Effector CD8-positive, alpha-beta T cell (primary cell): ENCODE data around the gene USP15.

Experiments used
- DNase-seq: peaks from one replicate; lab custom pipeline; 2025; lab: John Stamatoyannopoulos, UW

USP15 gene

GRCh38 chr12:62279961-62280360, 19.8 kb downstream of the USP15 start:
- DNase-seq: no peak

DNA sequence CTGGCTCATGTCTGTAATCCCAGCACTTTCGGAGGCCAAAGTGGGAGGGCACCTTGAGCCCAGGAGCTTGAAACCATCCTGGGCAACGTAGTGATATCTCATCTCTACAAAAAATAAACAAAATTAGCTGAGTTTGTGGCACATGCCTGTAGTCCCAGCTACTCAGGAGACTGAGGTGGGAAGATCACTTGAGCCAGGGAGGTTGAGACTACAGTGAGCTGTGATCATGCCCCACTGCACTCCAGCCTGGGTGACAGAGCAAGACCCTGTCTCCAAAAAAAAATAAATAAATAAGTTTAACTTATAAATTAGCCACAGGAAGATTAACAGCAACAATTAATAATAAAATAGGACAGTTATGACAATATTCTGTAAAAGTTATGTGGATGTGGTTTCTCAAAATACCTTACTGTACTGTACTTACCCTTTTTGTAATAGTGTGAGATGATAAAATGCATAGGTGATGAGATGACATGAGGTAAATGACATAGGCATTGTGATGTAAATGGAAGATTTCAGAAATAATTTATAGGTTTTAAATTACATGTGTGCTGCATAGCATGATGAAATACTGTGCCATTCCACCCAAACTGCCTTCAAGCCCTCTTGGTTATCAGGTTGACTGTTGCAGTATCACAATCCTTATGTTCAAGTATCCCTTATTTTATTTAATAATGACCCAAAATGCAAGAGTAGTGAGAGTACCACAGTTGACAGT, 22.0 kb downstream of the USP15 start:
- no peak for DNase-seq

GRCh38 chr12:62284749-62285148, 24.5 kb downstream of the USP15 start:
- no peak for DNase-seq

GRCh38 chr12:62285284-62285683, 25.1 kb downstream of the USP15 start:
- DNase-seq: no peak

GRCh38 chr12:62288328-62288727, 28.1 kb downstream of the USP15 start:
- no peak for DNase-seq

DNA sequence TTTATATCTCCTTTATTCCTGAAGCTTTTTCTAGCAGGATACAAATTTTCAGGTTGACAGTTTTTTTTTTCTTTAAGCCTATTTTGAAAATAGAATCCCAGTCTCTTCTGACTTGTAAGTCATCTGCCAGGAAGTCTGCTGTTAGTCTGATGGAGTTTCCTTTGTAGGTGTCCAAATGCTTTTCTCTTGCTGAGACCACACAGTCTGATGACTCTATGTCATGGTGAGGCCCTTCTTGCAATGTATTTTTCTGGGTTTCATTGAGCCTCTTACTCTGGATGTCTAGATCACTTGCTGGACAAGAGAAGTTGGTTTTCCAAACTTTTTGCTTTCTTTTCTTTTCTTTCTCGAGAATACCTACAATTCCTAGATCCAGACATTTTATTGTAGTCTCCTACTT, 30.6 kb downstream of the USP15 start:
- DNase-seq: no peak

- DNase-seq: no peak
Observed at GRCh38 chr12:62291864-62292760, 31.9 kb downstream of the USP15 start.

GRCh38 chr12:62292761-62293344, 32.6 kb downstream of the USP15 start:
- no peak for DNase-seq

- DNase-seq: no peak
Observed at GRCh38 chr12:62294378-62294777, 34.2 kb downstream of the USP15 start.

GRCh38 chr12:62296001-62296400, 35.8 kb downstream of the USP15 start:
- DNase-seq: no peak

DNA sequence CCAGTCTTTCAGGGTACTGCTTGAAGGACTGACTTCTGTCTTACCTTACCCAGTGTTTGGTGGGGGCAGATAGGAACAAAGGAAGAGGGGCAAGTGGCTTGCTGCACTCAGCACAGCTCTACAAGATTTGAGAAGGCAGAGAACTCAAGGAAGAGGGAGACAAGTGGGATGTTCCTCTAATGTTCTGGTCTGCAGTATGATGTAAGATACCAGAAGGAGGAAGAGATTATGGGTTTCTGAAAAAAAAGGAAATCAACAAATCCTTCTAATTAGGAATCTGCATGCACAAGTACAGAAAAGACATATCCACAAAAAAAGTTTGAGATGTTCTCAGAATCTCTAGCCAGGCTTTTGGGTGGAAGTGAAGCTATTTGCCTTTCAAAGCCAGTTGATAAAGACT, 37.1 kb downstream of the USP15 start:
- DNase-seq: no peak

DNA sequence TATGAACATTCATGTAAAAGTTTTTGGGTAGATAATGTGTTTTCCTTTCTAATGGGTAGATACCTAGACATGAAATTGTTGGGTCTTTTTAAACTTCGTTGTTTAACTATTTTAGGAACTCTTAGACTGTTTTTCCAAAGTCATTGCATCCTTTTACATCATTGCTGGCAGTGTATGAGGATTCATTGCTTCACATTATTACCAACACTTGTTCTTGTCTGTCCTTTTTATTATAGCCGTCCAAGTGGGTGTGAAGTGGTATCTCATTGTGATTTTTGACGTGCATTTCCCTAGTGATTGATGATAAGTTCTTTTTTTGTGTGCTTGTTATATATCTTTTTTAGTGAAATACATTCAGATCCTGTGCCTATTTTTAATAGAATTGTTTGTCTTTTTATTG, 39.4 kb downstream of the USP15 start:
- no peak for DNase-seq

- no peak for DNase-seq
Observed at GRCh38 chr12:62301080-62301798, 41.0 kb downstream of the USP15 start.

- DNase-seq: no peak
Observed at GRCh38 chr12:62301799-62302133, 41.6 kb downstream of the USP15 start.

DNA sequence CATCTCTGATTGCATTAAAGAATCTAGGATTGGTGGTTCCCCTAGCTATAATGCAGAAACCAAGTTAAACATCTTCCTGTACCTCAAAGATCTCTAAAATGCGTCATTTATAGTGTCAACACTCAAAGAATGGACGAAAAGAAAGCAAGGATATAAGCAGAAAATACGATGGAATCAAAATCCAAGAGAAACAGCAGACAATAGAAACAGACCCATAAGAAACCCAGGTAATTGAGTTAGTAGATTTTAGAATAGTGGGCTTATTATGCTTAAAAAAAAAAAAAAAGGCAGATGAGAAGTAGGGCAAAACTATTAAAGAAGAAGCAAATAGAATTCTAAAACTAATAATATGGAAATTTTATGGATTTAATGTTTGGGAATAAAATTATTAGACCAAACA, 44.4 kb downstream of the USP15 start:
- no peak for DNase-seq

DNA sequence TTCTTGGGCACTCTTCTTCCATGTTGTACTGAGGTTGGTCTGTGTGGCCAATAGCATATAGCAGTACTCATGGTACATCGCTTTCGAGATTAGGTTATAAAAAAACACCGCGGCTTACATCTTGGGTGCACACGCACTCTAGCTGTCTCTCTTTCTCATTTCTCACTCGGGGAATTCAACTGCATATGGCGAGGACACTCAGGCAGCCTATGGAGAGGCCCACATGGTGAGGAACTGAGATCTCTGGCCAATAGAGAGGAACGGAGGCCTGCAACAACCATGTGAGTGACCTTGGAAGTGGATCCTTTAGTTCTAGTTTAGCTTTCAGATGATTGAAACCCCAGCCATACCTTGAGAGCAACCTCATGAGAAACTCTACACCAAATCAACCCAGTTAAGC, 45.6 kb downstream of the USP15 start:
- no peak for DNase-seq

DNA sequence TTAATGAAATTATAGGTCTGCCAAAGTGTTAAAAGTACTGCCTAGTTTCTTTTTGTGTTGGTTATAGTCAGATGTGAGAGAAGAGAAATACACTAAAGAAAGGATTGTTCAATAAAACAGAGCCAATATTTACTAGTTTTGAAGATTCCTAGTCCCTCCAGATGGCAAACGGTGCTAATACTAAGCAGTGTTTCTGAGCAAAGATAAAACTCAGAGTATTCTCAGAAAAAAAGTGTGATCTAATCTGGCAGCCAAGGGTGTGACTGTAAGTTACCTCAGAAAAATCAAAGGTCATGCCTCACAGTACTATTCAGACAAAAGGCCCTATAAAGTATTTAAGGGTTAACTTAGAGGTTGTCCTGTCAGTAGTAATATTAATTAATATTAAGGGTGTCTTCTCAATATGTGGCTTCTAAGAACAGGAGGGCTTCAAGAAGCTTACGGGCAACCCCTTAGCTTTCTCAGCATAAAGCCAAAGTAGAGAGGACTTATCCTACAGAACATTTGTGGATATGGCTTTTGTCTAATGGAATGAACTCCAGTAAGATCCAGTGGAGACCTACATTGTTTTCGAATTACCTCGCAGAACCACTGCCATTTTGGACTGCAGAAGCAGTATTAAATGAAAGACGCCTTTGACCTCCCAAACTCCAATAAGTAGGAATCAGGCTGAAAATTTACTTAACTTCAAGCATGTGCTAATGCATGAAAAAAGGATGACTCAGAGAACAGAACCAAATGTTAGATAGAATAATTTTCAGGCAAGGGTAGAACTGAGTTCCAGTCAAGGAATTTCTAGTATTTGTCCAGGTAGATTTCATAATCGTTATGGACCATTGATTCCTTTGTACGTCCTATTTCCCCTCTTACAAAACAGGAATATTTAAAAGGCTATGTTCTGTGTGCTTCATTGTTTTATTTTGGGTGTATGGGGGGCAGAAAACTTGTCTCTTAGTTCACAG, 46.6 kb downstream of the USP15 start:
- no peak for DNase-seq

- no peak for DNase-seq
Observed at GRCh38 chr12:62308201-62308600, 48.0 kb downstream of the USP15 start.

DNA sequence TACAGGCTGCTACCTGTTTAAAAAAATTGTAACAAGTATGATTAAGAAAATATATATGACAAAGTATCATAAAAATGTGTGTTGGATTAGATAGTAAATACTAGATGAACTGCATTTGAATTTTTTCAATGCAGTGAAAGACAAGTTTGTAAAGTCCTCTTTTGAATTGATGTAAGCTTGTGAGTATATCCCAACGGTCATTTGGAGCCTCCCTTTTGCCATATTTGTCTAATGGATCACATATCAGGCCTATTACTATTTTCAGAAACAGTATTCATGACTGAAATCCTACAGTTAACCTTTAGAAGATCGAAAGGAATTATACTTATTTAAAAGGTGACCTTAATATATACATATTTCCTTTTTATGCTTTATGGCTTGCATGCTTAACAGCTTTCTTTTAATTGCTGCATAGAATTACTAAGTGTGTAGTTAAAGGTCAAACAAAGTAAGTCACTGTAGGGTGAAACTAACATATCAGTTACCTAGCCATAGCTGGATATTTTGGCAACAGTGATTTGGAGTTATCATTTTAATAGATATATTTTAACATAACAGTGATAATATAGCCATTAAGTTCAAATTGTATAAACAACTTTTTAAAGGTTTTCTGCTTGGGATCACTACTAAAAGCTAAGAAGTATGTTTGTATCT, 53.6 kb downstream of the USP15 start:
- DNase-seq: no peak

DNA sequence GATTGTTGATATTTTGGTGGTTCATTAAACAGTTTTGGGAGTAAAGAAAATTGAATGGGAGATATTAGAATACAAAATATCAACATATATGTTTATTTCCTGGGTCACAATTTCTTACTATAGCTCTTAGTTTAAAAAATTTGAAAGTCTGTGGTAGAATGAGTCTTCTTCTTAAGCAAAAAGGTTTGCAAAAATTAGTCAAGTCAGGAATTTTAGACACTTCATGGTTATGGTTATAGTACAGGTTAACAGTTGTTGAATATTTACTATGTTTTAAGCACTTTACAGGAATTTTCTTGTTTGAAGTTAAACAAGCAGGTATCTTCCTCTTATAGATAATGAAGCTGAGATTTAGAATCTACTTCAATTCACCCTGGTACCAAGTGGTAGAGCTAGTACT, 56.8 kb downstream of the USP15 start:
- DNase-seq: no peak

DNA sequence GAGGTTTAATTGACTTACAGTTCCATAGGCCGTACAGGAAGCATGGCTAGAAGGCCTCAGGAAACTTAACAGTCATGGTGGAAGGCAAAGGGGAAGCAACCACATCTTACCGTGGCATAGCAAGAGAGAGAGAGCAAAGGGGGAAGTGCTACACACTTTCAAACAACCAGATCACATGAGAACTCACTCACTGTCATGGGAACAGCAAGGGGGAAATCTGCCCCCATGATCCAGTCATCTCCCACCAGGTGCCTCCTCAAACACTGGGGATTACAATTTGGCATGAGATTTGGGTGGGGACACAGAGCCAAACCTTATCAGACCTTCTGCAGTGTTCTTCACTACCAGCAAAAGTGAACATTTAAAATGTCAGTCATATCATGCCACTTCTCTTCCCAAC, 58.9 kb downstream of the USP15 start:
- DNase-seq: no peak
